Lung (tissue), 12 donors: ENCODE data around the gene GRID2. TPM values are rescaled to one million over a fixed set of nuclear protein-coding genes. Genes with fewer than 3 reads are reported as not detected.

Source experiments
- ATAC-seq: fragments of 200-7000 bp; cut with Tn5 transposase; one replicate; pipeline ENCODE4 v1.9.1; 2020; ENCODE audit warnings: moderate number of reproducible peaks; ENCODE audit not compliant: insufficient read depth, low FRiP score
- DNase-seq, 3 donors: peaks; one replicate each; pipeline ENCODE4 v3.0.0-alpha.2; 2013 to 2017
- H3K27ac ChIP-seq, 2 donors: one replicate each; pipeline ENCODE4 v1.5.1; 2013; ENCODE audit warnings: mild to moderate bottlenecking in 2 of 2, moderate library complexity in 2 of 2, control low read depth in 1 of 2, inconsistent platforms in 1 of 2, low read depth in 1 of 2, low read length in 1 of 2
- H3K27me3 ChIP-seq, 3 donors: one replicate each; pipeline ENCODE4 v1.5.1; 2013; ENCODE audit warnings: low read length in 2 of 3; ENCODE audit not compliant: control insufficient read depth in 3 of 3, insufficient read depth in 3 of 3
- H3K36me3 ChIP-seq, 4 donors: one replicate each; pipeline ENCODE4 v1.5.1; 2013; ENCODE audit warnings: low read length in 4 of 4, mild to moderate bottlenecking in 1 of 4, moderate library complexity in 1 of 4; ENCODE audit not compliant: control insufficient read depth in 4 of 4, insufficient read depth in 4 of 4
- H3K4me1 ChIP-seq, 5 donors: one replicate each; pipeline ENCODE4 v1.5.1; 2013; ENCODE audit warnings: low read length in 5 of 5, mild to moderate bottlenecking in 2 of 5, moderate library complexity in 1 of 5; ENCODE audit not compliant: control insufficient read depth in 5 of 5, insufficient read depth in 5 of 5
- H3K4me3 ChIP-seq: one replicate; pipeline ENCODE4 v1.5.1; 2013; ENCODE audit warnings: mild to moderate bottlenecking, control low read depth, moderate library complexity
- H3K9ac ChIP-seq, 2 donors: one replicate each; pipeline ENCODE4 v1.5.1; 2013; ENCODE audit warnings: low read length in 2 of 2, control low read depth in 1 of 2; ENCODE audit not compliant: insufficient read depth in 1 of 2
- H3K9me3 ChIP-seq, 4 donors: one replicate each; pipeline ENCODE4 v1.5.1; 2013; ENCODE audit warnings: low read length in 3 of 4, mild to moderate bottlenecking in 1 of 4, moderate library complexity in 1 of 4; ENCODE audit not compliant: control insufficient read depth in 4 of 4, insufficient read depth in 3 of 4
- WGBS, 2 donors: extraction: QIAGEN DNeasy Blood & Tissue Kit; methylation state at CpG; one replicate each; pipeline ENCODE4 v1.1.7; 2013; 5-methylcytosine and 5-hydroxymethylcytosine counted together
- polyA plus RNA-seq, 2 donors: library from polyadenylated mRNA; stranded (reverse); fragments of 200-250 nt; gene quantifications; one replicate each; pipeline ENCODE4 v1.2.1, GENCODE V29; 2013
- total RNA-seq, 2 donors: library from RNA; depleted of rRNA in 1 of 2; stranded (reverse); fragments of >200 nt in 1 of 2; gene quantifications; one replicate each; pipeline ENCODE4 v1.2.1, GENCODE V29; 2014 to 2021
- TF ChIP-seq, protein P1 (sequence below): IDR thresholded peaks from 2 replicates; pipeline ENCODE4 v1.5.1; 2012; ENCODE audit warnings: mild to moderate bottlenecking; ENCODE audit errors: control extremely low read depth, extremely low read depth
- donor health status: control.
- donor health status: control.
- donor health status: Bipolar disorder and iron deficiency.
- donor health status: healthy.
- donor health status: DM: yes; HTN: yes; CAD: no.

Gene GRID2
- total and polyA plus RNA-seq, 4 donors, result 0.09 to 1.3 TPM; not detected in 2

DNA sequence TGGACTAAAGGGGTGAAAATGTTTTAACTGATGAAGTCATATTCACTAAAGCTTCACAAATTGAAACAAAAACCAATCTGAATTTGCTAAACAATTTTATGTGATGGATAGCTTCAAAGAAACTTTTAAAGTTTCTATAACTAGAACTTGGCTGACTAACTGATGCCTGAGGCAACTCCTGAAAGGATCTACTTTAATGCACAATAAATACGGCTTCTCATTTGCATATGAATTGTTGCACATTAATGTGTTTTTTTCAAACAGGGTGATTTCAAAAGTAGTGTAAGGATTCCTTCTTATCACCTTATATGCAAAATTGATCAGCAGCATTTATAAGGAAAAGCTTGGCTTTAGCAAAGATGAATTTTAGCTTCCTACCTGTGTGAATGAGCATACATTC is 1466.4 kb downstream of the GRID2 start:
- H3K27me3 ChIP-seq, result no peaks in the 10 kb centered on the region
- TF ChIP-seq, protein P1, sequence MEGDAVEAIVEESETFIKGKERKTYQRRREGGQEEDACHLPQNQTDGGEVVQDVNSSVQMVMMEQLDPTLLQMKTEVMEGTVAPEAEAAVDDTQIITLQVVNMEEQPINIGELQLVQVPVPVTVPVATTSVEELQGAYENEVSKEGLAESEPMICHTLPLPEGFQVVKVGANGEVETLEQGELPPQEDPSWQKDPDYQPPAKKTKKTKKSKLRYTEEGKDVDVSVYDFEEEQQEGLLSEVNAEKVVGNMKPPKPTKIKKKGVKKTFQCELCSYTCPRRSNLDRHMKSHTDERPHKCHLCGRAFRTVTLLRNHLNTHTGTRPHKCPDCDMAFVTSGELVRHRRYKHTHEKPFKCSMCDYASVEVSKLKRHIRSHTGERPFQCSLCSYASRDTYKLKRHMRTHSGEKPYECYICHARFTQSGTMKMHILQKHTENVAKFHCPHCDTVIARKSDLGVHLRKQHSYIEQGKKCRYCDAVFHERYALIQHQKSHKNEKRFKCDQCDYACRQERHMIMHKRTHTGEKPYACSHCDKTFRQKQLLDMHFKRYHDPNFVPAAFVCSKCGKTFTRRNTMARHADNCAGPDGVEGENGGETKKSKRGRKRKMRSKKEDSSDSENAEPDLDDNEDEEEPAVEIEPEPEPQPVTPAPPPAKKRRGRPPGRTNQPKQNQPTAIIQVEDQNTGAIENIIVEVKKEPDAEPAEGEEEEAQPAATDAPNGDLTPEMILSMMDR, result no peak
- H3K36me3 ChIP-seq, result no peaks in the 10 kb centered on the region
- 87 to 91% methylated on average over 1 of the region's 1 CpG for WGBS, 2 donors
- no peak overlapping the region for H3K4me3 ChIP-seq
- H3K9me3 ChIP-seq, result no peaks in the 10 kb centered on the region
- DNase-seq (no peak), ATAC-seq (no peak)
- no peak overlapping the region for H3K27ac ChIP-seq
- no peaks in the 10 kb centered on the region for H3K4me1 ChIP-seq
- H3K9ac ChIP-seq, result no peak overlapping the region

DNA sequence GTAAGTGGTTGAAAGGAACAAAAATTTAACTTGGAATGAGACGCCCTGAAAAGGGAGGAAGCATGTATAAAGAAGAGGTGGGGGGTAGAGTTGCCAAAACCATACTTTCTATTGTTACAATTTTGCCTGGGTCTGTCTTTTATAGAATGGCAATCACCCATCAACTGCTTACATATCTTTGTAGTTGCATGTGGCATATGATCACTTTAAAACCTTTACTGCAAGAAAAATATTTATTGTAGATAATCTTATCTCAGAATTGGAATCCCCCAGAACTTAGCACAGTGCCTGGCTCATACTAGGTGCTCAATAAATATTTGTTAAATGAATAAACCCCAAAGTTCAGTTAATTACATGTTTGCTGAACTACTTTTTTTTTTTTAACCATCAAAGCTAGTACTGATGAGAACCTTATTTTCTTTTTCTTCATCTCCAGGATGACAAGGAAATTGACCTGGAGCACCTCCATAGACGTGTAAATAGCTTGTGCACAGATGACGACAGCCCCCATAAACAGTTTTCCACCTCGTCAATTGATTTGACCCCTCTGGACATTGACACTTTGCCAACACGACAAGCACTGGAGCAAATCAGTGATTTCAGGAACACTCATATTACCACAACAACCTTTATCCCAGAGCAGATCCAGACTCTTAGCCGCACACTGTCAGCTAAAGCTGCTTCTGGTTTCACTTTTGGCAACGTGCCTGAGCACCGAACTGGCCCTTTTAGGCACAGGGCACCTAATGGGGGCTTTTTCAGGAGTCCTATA is 1468.1 kb downstream of the GRID2 start:
- H3K9me3 ChIP-seq, result no peaks in the 10 kb centered on the region
- no peak overlapping the region for H3K4me3 ChIP-seq
- H3K4me1 ChIP-seq, result no peaks in the 10 kb centered on the region
- no peaks in the 10 kb centered on the region for H3K27me3 ChIP-seq
- DNase-seq (no peak), ATAC-seq (no peak)
- no peak overlapping the region for H3K27ac ChIP-seq
- H3K36me3 ChIP-seq, result no peaks in the 10 kb centered on the region
- H3K9ac ChIP-seq, result no peak overlapping the region
- 67 to 78% methylated on average over 8 of the region's 8 CpGs for whole genome bisulfite sequencing, 2 donors
- TF ChIP-seq, protein P1, result no peak

DNA sequence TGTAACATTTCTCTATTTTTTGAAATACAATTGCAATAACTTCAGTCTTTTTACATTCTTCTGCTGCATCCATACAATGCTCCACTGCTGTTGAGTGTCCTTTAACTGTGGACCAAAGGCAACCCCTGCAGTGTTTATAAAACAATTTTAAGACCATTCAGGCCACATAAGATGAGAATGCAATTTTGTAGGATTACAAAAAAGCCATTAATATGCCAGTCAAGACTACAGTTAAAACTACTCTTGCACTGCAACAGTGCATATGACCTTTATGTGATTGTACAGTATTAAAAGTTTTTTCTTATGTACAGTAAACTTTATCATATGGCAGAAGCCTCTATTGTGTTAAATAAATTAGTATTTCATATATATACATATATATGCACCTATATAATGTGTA is 1469.1 kb downstream of the GRID2 start:
- no peaks in the 10 kb centered on the region for H3K9me3 ChIP-seq
- TF ChIP-seq, protein P1, result no peak

DNA sequence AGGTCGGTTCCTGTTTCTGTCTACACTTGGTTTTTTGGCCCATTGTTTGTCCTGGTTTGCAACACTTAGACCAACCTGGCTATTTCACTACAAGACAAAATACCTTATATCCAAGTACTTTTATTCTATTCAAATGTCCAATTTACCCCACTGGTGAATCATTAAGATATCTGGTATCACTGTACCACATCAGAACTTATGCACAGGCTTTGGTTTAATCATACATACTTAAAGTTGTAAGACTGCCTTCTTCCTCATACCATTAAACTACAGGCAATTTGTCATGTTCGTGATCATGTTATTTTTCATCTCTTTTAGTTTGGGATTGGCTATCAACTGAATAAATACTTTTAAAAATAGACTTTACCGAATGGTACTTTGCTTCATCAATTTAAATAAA is 1471.8 kb downstream of the GRID2 start:
- no peak for ATAC-seq
- 89 to 91% methylated on average over 3 of the region's 3 CpGs for WGBS, 2 donors

More for the DNA sequence above, 1469.1 kb downstream of the GRID2 start:
- DNase-seq (no peak), ATAC-seq (no peak)
- no peaks in the 10 kb centered on the region for H3K4me1 ChIP-seq
- no peak overlapping the region for H3K27ac ChIP-seq
- no peak overlapping the region for H3K9ac ChIP-seq
- no peak overlapping the region for H3K4me3 ChIP-seq
- H3K27me3 ChIP-seq, result no peaks in the 10 kb centered on the region
- no peaks in the 10 kb centered on the region for H3K36me3 ChIP-seq

More for the DNA sequence above, 1471.8 kb downstream of the GRID2 start:
- H3K9ac ChIP-seq, result no peak overlapping the region
- no peaks in the 10 kb centered on the region for H3K4me1 ChIP-seq
- H3K27me3 ChIP-seq, result no peaks in the 10 kb centered on the region
- no peaks in the 10 kb centered on the region for H3K36me3 ChIP-seq
- no peak overlapping the region for H3K4me3 ChIP-seq
- DNase-seq, result no peak
- no peak overlapping the region for H3K27ac ChIP-seq
- TF ChIP-seq, protein P1, result no peak
- H3K9me3 ChIP-seq, result no peaks in the 10 kb centered on the region
